ENCODE data around the gene CLNS1A.
"Not testable (repeated sequence)": the region's sequence is repeated elsewhere in the genome, so short reads cannot be mapped to it uniquely, and the experiment has no call there.

DNA sequence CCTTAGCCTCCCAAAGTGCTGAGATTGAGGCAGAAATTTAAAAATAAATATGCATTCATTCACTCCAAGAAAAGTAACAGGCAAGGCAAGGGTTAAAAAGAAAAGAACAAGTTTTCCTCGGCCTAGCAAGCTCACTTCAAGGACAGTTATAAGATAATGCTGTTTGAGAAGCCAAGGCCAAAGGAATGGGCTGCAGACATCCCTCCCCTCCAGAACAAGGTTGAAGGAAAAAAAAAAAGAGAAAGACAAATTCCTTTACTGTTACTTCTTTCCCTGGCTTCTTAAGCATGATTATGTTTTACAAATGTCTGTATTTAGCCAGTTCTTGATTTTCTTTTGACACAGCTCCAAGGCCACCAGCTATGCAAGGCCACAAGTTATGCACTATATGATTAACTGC, 66.7 kb downstream of the CLNS1A start:
- TF ChIP-seq CTCF (conservative IDR thresholded peaks at IDR 0.05; ENCODE audit: low read depth, low read length); EZH2 (IDR thresholded peaks at IDR 0.05; ENCODE audit: low read length, unreplicated experiment); EZH2phosphoT487 (IDR thresholded peaks at IDR 0.05; ENCODE audit: borderline replicate concordance, low read length): not testable (repeated sequence)

Measured in PC-3 (cell line).